ENCODE measurements around the gene GP9.

Gene GP9

DNA sequence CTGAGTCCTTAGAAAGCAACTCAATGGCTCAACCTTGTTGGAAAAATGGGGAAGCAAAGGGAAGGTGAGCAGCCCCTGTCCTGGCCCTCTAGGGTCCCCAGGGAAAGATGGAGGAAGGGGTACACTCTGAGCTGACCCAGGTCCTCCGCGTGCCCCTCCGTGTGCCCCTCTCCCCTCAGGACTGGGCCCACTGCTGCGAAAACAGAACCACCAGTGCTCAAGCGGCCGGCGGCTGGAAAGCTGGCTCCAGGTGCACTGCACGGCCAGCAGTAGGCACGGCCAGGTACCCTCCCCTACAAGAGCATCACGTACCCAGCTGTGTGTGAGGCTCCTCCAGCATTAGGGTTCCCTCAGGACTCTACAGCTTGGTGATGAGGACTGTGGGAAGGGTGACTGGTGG is 34.7 kb downstream of the GP9 start:
- TF ChIP-seq RAD21 (IDR thresholded peaks at IDR 0.05; ENCODE audit: low read depth) (no peak), CREB1 (IDR thresholded peaks at IDR 0.05; ENCODE audit: low read depth) (no peak), YY1 (IDR thresholded peaks at IDR 0.05; ENCODE audit: low read depth) (no peak), NFIC (IDR thresholded peaks at IDR 0.05) (no peak), EGR1 (IDR thresholded peaks at IDR 0.05) (no peak), ZBTB7A (IDR thresholded peaks at IDR 0.05; ENCODE audit: low read depth) (no peak), TCF12 (IDR thresholded peaks at IDR 0.05; ENCODE audit: low read depth) (no peak), TAF1 (IDR thresholded peaks at IDR 0.05; ENCODE audit: low read depth) (no peak), EP300 (IDR thresholded peaks at IDR 0.05; ENCODE audit: borderline replicate concordance) (no peak), CEBPB (IDR thresholded peaks at IDR 0.05) (no peak), FOXM1 (IDR thresholded peaks at IDR 0.05; ENCODE audit: borderline replicate concordance, low read depth) (no peak), TEAD4 (IDR thresholded peaks at IDR 0.05) (no peak)
- TF ChIP-seq, protein P1, sequence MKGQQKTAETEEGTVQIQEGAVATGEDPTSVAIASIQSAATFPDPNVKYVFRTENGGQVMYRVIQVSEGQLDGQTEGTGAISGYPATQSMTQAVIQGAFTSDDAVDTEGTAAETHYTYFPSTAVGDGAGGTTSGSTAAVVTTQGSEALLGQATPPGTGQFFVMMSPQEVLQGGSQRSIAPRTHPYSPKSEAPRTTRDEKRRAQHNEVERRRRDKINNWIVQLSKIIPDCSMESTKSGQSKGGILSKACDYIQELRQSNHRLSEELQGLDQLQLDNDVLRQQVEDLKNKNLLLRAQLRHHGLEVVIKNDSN (IDR thresholded peaks at IDR 0.05): no peak
- TF ChIP-seq, protein P2, sequence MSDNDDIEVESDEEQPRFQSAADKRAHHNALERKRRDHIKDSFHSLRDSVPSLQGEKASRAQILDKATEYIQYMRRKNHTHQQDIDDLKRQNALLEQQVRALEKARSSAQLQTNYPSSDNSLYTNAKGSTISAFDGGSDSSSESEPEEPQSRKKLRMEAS (IDR thresholded peaks at IDR 0.05): no peak
- TF ChIP-seq, protein P3, sequence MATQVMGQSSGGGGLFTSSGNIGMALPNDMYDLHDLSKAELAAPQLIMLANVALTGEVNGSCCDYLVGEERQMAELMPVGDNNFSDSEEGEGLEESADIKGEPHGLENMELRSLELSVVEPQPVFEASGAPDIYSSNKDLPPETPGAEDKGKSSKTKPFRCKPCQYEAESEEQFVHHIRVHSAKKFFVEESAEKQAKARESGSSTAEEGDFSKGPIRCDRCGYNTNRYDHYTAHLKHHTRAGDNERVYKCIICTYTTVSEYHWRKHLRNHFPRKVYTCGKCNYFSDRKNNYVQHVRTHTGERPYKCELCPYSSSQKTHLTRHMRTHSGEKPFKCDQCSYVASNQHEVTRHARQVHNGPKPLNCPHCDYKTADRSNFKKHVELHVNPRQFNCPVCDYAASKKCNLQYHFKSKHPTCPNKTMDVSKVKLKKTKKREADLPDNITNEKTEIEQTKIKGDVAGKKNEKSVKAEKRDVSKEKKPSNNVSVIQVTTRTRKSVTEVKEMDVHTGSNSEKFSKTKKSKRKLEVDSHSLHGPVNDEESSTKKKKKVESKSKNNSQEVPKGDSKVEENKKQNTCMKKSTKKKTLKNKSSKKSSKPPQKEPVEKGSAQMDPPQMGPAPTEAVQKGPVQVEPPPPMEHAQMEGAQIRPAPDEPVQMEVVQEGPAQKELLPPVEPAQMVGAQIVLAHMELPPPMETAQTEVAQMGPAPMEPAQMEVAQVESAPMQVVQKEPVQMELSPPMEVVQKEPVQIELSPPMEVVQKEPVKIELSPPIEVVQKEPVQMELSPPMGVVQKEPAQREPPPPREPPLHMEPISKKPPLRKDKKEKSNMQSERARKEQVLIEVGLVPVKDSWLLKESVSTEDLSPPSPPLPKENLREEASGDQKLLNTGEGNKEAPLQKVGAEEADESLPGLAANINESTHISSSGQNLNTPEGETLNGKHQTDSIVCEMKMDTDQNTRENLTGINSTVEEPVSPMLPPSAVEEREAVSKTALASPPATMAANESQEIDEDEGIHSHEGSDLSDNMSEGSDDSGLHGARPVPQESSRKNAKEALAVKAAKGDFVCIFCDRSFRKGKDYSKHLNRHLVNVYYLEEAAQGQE (IDR thresholded peaks at IDR 0.05; ENCODE audit: low read depth): no peak

DNA sequence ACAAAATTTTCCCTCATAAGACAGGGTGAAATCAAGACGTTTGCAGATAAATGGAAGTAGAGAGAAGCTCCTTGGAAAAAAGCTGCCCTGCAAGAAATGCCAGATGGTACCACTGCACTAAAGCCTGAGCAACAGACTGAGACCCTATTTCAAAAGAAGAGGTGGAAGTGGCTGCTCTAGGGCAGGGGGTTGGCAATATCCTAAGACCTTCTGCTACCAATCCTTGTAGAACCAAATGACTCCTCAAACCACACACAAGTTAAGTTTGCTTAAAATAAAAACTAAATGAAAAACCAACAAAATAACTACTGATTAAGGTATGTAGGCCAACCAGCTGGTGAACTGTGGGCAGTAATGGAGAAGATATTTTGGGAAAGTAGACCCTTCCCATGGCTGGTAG is 39.7 kb downstream of the GP9 start:
- TF ChIP-seq ZBTB7A (IDR thresholded peaks at IDR 0.05; ENCODE audit: low read depth) (no peak), EP300 (IDR thresholded peaks at IDR 0.05; ENCODE audit: borderline replicate concordance) (no peak), NFIC (IDR thresholded peaks at IDR 0.05) (no peak), TAF1 (IDR thresholded peaks at IDR 0.05; ENCODE audit: low read depth) (no peak), FOXM1 (IDR thresholded peaks at IDR 0.05; ENCODE audit: borderline replicate concordance, low read depth) (no peak), CEBPB (IDR thresholded peaks at IDR 0.05) (no peak), CREB1 (IDR thresholded peaks at IDR 0.05; ENCODE audit: low read depth) (no peak), RAD21 (IDR thresholded peaks at IDR 0.05; ENCODE audit: low read depth) (no peak), EGR1 (IDR thresholded peaks at IDR 0.05) (no peak), YY1 (IDR thresholded peaks at IDR 0.05; ENCODE audit: low read depth) (no peak), TCF12 (IDR thresholded peaks at IDR 0.05; ENCODE audit: low read depth) (no peak), TEAD4 (IDR thresholded peaks at IDR 0.05) (no peak)
- TF ChIP-seq, protein P2 (IDR thresholded peaks at IDR 0.05): no peak
- TF ChIP-seq, protein P3 (IDR thresholded peaks at IDR 0.05; ENCODE audit: low read depth): no peak
- TF ChIP-seq, protein P1 (IDR thresholded peaks at IDR 0.05): no peak

DNA sequence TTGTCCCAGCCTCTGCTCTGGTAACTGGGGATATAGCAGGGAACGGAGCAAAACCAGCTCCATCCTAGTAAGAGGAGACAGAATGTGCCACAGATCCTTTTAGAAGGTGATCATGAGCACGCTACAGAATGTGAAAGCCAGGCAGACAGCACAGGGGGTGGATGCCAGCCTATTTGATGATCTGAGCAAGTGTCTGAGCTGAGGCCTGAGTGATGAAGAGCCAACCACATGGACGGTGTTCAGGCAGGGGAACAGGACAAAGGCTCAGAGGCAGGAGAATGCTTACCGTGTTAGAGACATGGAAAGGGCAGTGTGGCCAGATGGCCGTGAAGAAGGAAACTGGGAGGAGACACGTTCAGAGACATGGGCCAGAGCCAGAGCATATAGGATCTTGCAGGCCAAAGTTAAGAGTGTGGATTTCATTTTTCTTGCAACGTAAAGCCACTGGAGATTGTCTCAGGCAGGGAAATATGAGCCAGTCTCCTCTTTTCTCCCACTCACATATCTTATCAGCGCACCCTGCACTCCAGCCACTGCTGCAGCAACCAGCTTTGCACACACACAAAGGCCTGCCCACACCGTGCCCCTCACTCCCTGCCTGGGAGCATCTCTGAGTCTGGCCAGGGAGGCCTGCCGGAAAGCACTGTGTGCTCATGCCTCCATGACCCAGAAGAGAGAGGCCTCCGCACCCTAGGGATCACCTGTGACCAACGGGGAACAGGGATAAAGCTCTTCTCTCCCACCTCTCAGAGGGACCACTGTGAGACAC is 41.0 kb downstream of the GP9 start:
- TF ChIP-seq, protein P1 (IDR thresholded peaks at IDR 0.05): no peak
- no peak for TF ChIP-seq FOXM1 (IDR thresholded peaks at IDR 0.05; ENCODE audit: borderline replicate concordance, low read depth)
- no peak for TF ChIP-seq RAD21 (IDR thresholded peaks at IDR 0.05; ENCODE audit: low read depth)
- TF ChIP-seq CREB1 (IDR thresholded peaks at IDR 0.05; ENCODE audit: low read depth): no peak
- no peak for TF ChIP-seq TCF12 (IDR thresholded peaks at IDR 0.05; ENCODE audit: low read depth)
- TF ChIP-seq TEAD4 (IDR thresholded peaks at IDR 0.05): no peak
- TF ChIP-seq, protein P3 (IDR thresholded peaks at IDR 0.05; ENCODE audit: low read depth): no peak
- no peak for TF ChIP-seq TAF1 (IDR thresholded peaks at IDR 0.05; ENCODE audit: low read depth)
- TF ChIP-seq YY1 (IDR thresholded peaks at IDR 0.05; ENCODE audit: low read depth): no peak
- no peak for TF ChIP-seq NFIC (IDR thresholded peaks at IDR 0.05)
- no peak for TF ChIP-seq ZBTB7A (IDR thresholded peaks at IDR 0.05; ENCODE audit: low read depth)
- TF ChIP-seq, protein P2 (IDR thresholded peaks at IDR 0.05): no peak
- no peak for TF ChIP-seq CEBPB (IDR thresholded peaks at IDR 0.05)
- TF ChIP-seq EGR1 (IDR thresholded peaks at IDR 0.05): no peak
- TF ChIP-seq EP300 (IDR thresholded peaks at IDR 0.05; ENCODE audit: borderline replicate concordance): no peak
